GM12878 (cell line): Measurements from ENCODE around the gene MGAT1. TPM values are rescaled to one million over a fixed set of nuclear protein-coding genes. Genes with fewer than 3 reads are reported as not detected.

Source experiments
- CUX1 ChIP-seq: IDR thresholded peaks from 2 replicates; pipeline ENCODE4 v1.6.1; 2012; ENCODE audit warnings: improper control_type of control experiment, low read depth, low read length; ENCODE audit not compliant: insufficient replicate concordance
- EED ChIP-seq: sonication (generic); IDR thresholded peaks from 2 replicates; pipeline ENCODE4 v1.6.1; 2016; ENCODE audit warnings: antibody characterized with exemption, low read depth
- GABPA ChIP-seq: IDR thresholded peaks from 2 replicates; pipeline ENCODE4 v1.6.1; 2014; ENCODE audit warnings: antibody characterized with exemption, low read depth, mild to moderate bottlenecking, inconsistent platforms
- HSF1 ChIP-seq: fragments of 150-350 bp; IDR thresholded peaks from 2 replicates; pipeline ENCODE4 v1.6.1; 2014; ENCODE audit warnings: mild to moderate bottlenecking, low read depth, low read length
- KAT2A ChIP-seq: conservative IDR thresholded peaks from 2 replicates; pipeline ENCODE4 v1.6.1; 2011; ENCODE audit warnings: low read depth, low read length; ENCODE audit not compliant: control insufficient read depth
- PML ChIP-seq: IDR thresholded peaks from 2 replicates; pipeline ENCODE4 v1.6.1; 2012; ENCODE audit warnings: low read length, inconsistent platforms
- RAD51 ChIP-seq: fragments of 450-650 bp; IDR thresholded peaks from 2 replicates; pipeline ENCODE4 v1.6.1; 2016; ENCODE audit warnings: moderate library complexity, mild to moderate bottlenecking, inconsistent platforms
- RUNX3 ChIP-seq: IDR thresholded peaks from 2 replicates; pipeline ENCODE4 v1.6.1; 2012; ENCODE audit warnings: low read length, inconsistent platforms
- ZNF384 ChIP-seq: IDR thresholded peaks from 2 replicates; pipeline ENCODE4 v1.6.1; 2012; ENCODE audit warnings: low read depth, mild to moderate bottlenecking, low read length, improper control_type of control experiment, borderline replicate concordance
- polyA plus RNA-seq, 11 experiments: library from polyadenylated mRNA; depleted of rRNA in 4 of 11; unstranded in 6 of 11; stranded (reverse) in 5 of 11; fragments of >200 nt; fragmentation: Nextera tagmentation in 4 of 11; fragmentation: Illumina TruSeq in 1 of 11; extraction: Ambion mirVana in 4 of 11; extraction: Trizol in 1 of 11; gene quantifications; 1 replicate in 1 of 11; 2 replicates in 10 of 11; pipeline versions ENCODE4 v1.2.1 to v1.2.3, GENCODE V29; 2011 to 2016; ENCODE audit warnings: inconsistent platforms in 2 of 11, missing spikeins in 2 of 11, low read depth in 1 of 11
- total RNA-seq, 4 experiments: library from RNA; depleted of rRNA in 3 of 4; stranded (reverse); fragments of >200 nt in 3 of 4; fragmentation: Illumina TruSeq in 1 of 4; extraction: Trizol in 1 of 4; gene quantifications; 2 replicates each; pipeline versions ENCODE4 v1.2.1 to v1.2.3, GENCODE V29; 2013 to 2021
- TF ChIP-seq, protein P1 (sequence below), 3 experiments: IDR thresholded peaks in 2 of 3; conservative IDR thresholded peaks in 1 of 3; 2 replicates each; pipeline ENCODE4 v1.5.1; 2011; ENCODE audit warnings: low read depth in 3 of 3, low read length in 3 of 3, mild to moderate bottlenecking in 3 of 3, control low read depth in 2 of 3, moderate library complexity in 2 of 3, inconsistent platforms in 1 of 3, mixed read lengths in 1 of 3; ENCODE audit not compliant: control insufficient read depth in 2 of 3, insufficient read depth in 1 of 3; ENCODE audit errors: extremely low read depth in 1 of 3

Gene MGAT1
- total and polyA plus RNA-seq, 10 of the 15 experiments (the other 5 are each of a cell fraction or from before 2014, with no cell fraction given), result 3.1 to 88.4 (median 62.7) TPM

GRCh38 chr5:180831139-180832093, 28.8 kb upstream of the MGAT1 start (continued):
- TF ChIP-seq EED, result no peak; the same call in 1 of the 2 replicates
- TF ChIP-seq, protein P1, sequence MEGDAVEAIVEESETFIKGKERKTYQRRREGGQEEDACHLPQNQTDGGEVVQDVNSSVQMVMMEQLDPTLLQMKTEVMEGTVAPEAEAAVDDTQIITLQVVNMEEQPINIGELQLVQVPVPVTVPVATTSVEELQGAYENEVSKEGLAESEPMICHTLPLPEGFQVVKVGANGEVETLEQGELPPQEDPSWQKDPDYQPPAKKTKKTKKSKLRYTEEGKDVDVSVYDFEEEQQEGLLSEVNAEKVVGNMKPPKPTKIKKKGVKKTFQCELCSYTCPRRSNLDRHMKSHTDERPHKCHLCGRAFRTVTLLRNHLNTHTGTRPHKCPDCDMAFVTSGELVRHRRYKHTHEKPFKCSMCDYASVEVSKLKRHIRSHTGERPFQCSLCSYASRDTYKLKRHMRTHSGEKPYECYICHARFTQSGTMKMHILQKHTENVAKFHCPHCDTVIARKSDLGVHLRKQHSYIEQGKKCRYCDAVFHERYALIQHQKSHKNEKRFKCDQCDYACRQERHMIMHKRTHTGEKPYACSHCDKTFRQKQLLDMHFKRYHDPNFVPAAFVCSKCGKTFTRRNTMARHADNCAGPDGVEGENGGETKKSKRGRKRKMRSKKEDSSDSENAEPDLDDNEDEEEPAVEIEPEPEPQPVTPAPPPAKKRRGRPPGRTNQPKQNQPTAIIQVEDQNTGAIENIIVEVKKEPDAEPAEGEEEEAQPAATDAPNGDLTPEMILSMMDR (IDR thresholded peaks at IDR 0.05 in 2 of 3, conservative IDR thresholded peaks at IDR 0.05 in 1 of 3; ENCODE audit: control insufficient read depth in 2 of 3, extremely low read depth in 1 of 3, insufficient read depth in 1 of 3, low read depth in 3 of 3, low read length in 3 of 3), result 0 out of 6 replicates have a peak, but pooled peaks of 1 of the 3 experiments have one; percentile 5
- TF ChIP-seq ZNF384, result peak; percentile 72
- TF ChIP-seq HSF1, result no peak
- no peak for TF ChIP-seq RAD51
- no peak for TF ChIP-seq KAT2A
- no peak for TF ChIP-seq CUX1
- TF ChIP-seq RUNX3, result peak; percentile 33
- 0 out of 2 replicates have a peak, but pooled peaks have one; percentile 57 for TF ChIP-seq GABPA
- peak; percentile 55; the same call in 1 of the 2 replicates for TF ChIP-seq PML
